Brain pericyte (primary cell): Measurements from ENCODE around the gene SH3RF2.
"Not testable (repeated sequence)": the region's sequence is repeated elsewhere in the genome, so short reads cannot be mapped to it uniquely, and the experiment has no call there.

Experiments used
- DNase-seq: peaks from one replicate; pipeline ENCODE4 v3.0.0-alpha.2; 2012; ENCODE audit warnings: low read depth, low spot score

SH3RF2 gene

GRCh38 chr5:146006470-146007190 lies 70.3 kb downstream of the SH3RF2 start:
- DNase-seq: no peak

GRCh38 chr5:146007270-146007669 lies 70.9 kb downstream of the SH3RF2 start:
- no peak for DNase-seq

- DNase-seq: no peak
Measured at GRCh38 chr5:146007989-146008388, 71.6 kb downstream of the SH3RF2 start.

GRCh38 chr5:146009020-146009419 lies 72.6 kb downstream of the SH3RF2 start:
- DNase-seq: no peak

GRCh38 chr5:146010447-146010846 lies 74.1 kb downstream of the SH3RF2 start:
- DNase-seq: not testable (repeated sequence)

GRCh38 chr5:146013761-146014160 lies 77.4 kb downstream of the SH3RF2 start:
- DNase-seq: no peak

- no peak for DNase-seq
Measured at GRCh38 chr5:146015001-146015400, 78.6 kb downstream of the SH3RF2 start.

- DNase-seq: no peak
Measured at GRCh38 chr5:146016764-146017484, 80.5 kb downstream of the SH3RF2 start.

- DNase-seq: no peak
Measured at GRCh38 chr5:146018514-146019375, 82.4 kb downstream of the SH3RF2 start.

GRCh38 chr5:146020100-146020499 lies 83.7 kb downstream of the SH3RF2 start:
- no peak for DNase-seq

- no peak for DNase-seq
Measured at GRCh38 chr5:146024034-146024433, 87.7 kb downstream of the SH3RF2 start.

GRCh38 chr5:146025114-146025680 lies 88.8 kb downstream of the SH3RF2 start:
- DNase-seq: no peak

GRCh38 chr5:146025681-146026080 lies 89.3 kb downstream of the SH3RF2 start:
- no peak for DNase-seq

- DNase-seq: no peak
Measured at GRCh38 chr5:146026307-146027010, 90.1 kb downstream of the SH3RF2 start.

- no peak for DNase-seq
Measured at GRCh38 chr5:146027751-146028150, 91.4 kb downstream of the SH3RF2 start.

- no peak for DNase-seq
Measured at GRCh38 chr5:146032911-146033310, 96.5 kb downstream of the SH3RF2 start.

GRCh38 chr5:146034127-146034526 lies 97.7 kb downstream of the SH3RF2 start:
- DNase-seq: no peak

GRCh38 chr5:146034605-146035004 lies 98.2 kb downstream of the SH3RF2 start:
- DNase-seq: no peak

GRCh38 chr5:146039420-146039819 lies 103.0 kb downstream of the SH3RF2 start:
- no peak for DNase-seq

- DNase-seq: no peak
Measured at GRCh38 chr5:146040527-146040926, 104.1 kb downstream of the SH3RF2 start.

- DNase-seq: no peak
Measured at GRCh38 chr5:146041180-146041789, 104.9 kb downstream of the SH3RF2 start.
